T1000 (cell line): ENCODE results near the gene TM9SF4.

Source experiments
- DNase-seq: peaks from one replicate; lab custom pipeline; 2025; ENCODE audit warnings: mixed read lengths; lab: John Stamatoyannopoulos, UW

Gene TM9SF4

GRCh38 chr20:32128167-32128566 lies 18.7 kb downstream of the TM9SF4 start:
- no peak for DNase-seq

GRCh38 chr20:32129863-32130262 lies 20.3 kb downstream of the TM9SF4 start:
- DNase-seq: no peak

GRCh38 chr20:32130352-32130751 lies 20.8 kb downstream of the TM9SF4 start:
- DNase-seq: no peak

- DNase-seq: no peak
Measured at GRCh38 chr20:32130965-32131364, 21.5 kb downstream of the TM9SF4 start.

GRCh38 chr20:32132911-32133549 lies 23.5 kb downstream of the TM9SF4 start:
- DNase-seq: no peak

GRCh38 chr20:32134026-32134425 lies 24.5 kb downstream of the TM9SF4 start:
- DNase-seq: no peak

- DNase-seq: no peak
Measured at GRCh38 chr20:32135983-32136515, 26.5 kb downstream of the TM9SF4 start.

- no peak for DNase-seq
Measured at GRCh38 chr20:32138921-32139320, 29.4 kb downstream of the TM9SF4 start.

- no peak for DNase-seq
Measured at GRCh38 chr20:32139947-32140346, 30.4 kb downstream of the TM9SF4 start.

GRCh38 chr20:32140603-32141002 lies 31.1 kb downstream of the TM9SF4 start:
- no peak for DNase-seq

GRCh38 chr20:32141465-32141980 lies 32.0 kb downstream of the TM9SF4 start:
- no peak for DNase-seq

GRCh38 chr20:32142088-32142487 lies 32.6 kb downstream of the TM9SF4 start:
- DNase-seq: no peak

- no peak for DNase-seq
Measured at GRCh38 chr20:32142991-32143390, 33.5 kb downstream of the TM9SF4 start.

GRCh38 chr20:32144898-32145662 lies 35.6 kb downstream of the TM9SF4 start:
- DNase-seq: no peak

- no peak for DNase-seq
Measured at GRCh38 chr20:32149566-32150170, 40.2 kb downstream of the TM9SF4 start.

- DNase-seq: no peak
Measured at GRCh38 chr20:32150291-32150848, 40.9 kb downstream of the TM9SF4 start.

- DNase-seq: no peak
Measured at GRCh38 chr20:32152421-32153155, 43.1 kb downstream of the TM9SF4 start.

GRCh38 chr20:32153156-32153665 lies 43.7 kb downstream of the TM9SF4 start:
- no peak for DNase-seq

GRCh38 chr20:32153771-32154170 lies 44.3 kb downstream of the TM9SF4 start:
- DNase-seq: no peak

- DNase-seq: peak; percentile 38
Measured at GRCh38 chr20:32155017-32155981, 45.8 kb downstream of the TM9SF4 start.
